ENCODE data around the gene ALAD. TPM values are rescaled to one million over a fixed set of nuclear protein-coding genes. Genes with fewer than 3 reads are reported as not detected.

ALAD gene
- total RNA-seq, 1 donor from 2014 or later: 5.1 TPM

GRCh38 chr9:113398796-113399195 is 2.3 kb downstream of the ALAD start:
- no peak for DNase-seq (ENCODE audit: low read depth)
- no peak overlapping the region for H3K4me3 ChIP-seq (ENCODE audit: low read depth, low read length)
- no peak for TF ChIP-seq CTCF (conservative IDR thresholded peaks at IDR 0.05; ENCODE audit: low read depth, low read length)

- H3K4me3 ChIP-seq (ENCODE audit: low read depth, low read length): no peak overlapping the region
- TF ChIP-seq CTCF (conservative IDR thresholded peaks at IDR 0.05; ENCODE audit: low read depth, low read length): no peak
- no peak for DNase-seq (ENCODE audit: low read depth)
Measured at GRCh38 chr9:113397203-113397631, 3.9 kb downstream of the ALAD start.

- H3K4me3 ChIP-seq (ENCODE audit: low read depth, low read length): no peak overlapping the region
- no peak for TF ChIP-seq CTCF (conservative IDR thresholded peaks at IDR 0.05; ENCODE audit: low read depth, low read length)
- DNase-seq (ENCODE audit: low read depth): no peak
Measured at GRCh38 chr9:113395000-113395861, 5.9 kb downstream of the ALAD start.

- no peak overlapping the region for H3K4me3 ChIP-seq (ENCODE audit: low read depth, low read length)
- no peak for TF ChIP-seq CTCF (conservative IDR thresholded peaks at IDR 0.05; ENCODE audit: low read depth, low read length)
- no peak for DNase-seq (ENCODE audit: low read depth)
Measured at GRCh38 chr9:113393281-113393680, 7.8 kb downstream of the ALAD start.

- TF ChIP-seq CTCF (conservative IDR thresholded peaks at IDR 0.05; ENCODE audit: low read depth, low read length): no peak
- H3K4me3 ChIP-seq (ENCODE audit: low read depth, low read length): no peak overlapping the region
- no peak for DNase-seq (ENCODE audit: low read depth)
Measured at GRCh38 chr9:113391917-113392316, 9.2 kb downstream of the ALAD start.

- TF ChIP-seq CTCF (conservative IDR thresholded peaks at IDR 0.05; ENCODE audit: low read depth, low read length): no peak
- DNase-seq (ENCODE audit: low read depth): no peak
- H3K4me3 ChIP-seq (ENCODE audit: low read depth, low read length): no peak overlapping the region
Measured at GRCh38 chr9:113390192-113390960, 10.7 kb downstream of the ALAD start.
